SU-DHL-6 (cell line): ENCODE results near the gene FXR1.

Experiments used
- EZH2phosphoT487 ChIP-seq: fragments of 200-600 bp; sonication (generic), shearing (Covaris generic); conservative IDR thresholded peaks from 2 replicates; pipeline ENCODE4 v1.6.1; 2018; ENCODE audit warnings: mild to moderate bottlenecking, antibody characterized with exemption, low read length, moderate library complexity, mixed read lengths
- TF ChIP-seq, protein P1 (sequence below): fragments of 200-600 bp; sonication (generic); IDR thresholded peaks from one replicate; pipeline ENCODE4 v1.5.1; 2017; ENCODE audit warnings: antibody characterized with exemption, mild to moderate bottlenecking, low read length, moderate library complexity; ENCODE audit not compliant: insufficient read depth, poor library complexity, severe bottlenecking

DNA sequence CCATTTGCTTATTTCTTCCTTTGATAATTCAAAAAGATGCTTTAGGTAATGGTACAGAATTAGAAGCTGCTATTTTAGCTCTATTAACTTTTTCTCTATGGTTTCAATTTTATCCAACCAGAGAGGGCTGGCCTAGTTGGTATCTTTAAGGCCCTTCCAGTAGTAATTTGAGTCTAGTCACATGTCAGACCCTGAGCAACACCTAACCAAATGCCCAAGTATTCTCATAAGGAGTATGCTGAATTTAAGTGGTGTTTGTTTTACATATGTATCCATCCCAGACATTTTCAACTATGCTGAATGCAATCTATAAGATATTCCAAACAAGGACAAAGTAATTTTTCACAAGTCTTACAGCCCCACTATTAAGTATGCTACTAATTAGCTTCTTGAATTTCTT lies 67.5 kb downstream of the FXR1 start:
- TF ChIP-seq, protein P1, sequence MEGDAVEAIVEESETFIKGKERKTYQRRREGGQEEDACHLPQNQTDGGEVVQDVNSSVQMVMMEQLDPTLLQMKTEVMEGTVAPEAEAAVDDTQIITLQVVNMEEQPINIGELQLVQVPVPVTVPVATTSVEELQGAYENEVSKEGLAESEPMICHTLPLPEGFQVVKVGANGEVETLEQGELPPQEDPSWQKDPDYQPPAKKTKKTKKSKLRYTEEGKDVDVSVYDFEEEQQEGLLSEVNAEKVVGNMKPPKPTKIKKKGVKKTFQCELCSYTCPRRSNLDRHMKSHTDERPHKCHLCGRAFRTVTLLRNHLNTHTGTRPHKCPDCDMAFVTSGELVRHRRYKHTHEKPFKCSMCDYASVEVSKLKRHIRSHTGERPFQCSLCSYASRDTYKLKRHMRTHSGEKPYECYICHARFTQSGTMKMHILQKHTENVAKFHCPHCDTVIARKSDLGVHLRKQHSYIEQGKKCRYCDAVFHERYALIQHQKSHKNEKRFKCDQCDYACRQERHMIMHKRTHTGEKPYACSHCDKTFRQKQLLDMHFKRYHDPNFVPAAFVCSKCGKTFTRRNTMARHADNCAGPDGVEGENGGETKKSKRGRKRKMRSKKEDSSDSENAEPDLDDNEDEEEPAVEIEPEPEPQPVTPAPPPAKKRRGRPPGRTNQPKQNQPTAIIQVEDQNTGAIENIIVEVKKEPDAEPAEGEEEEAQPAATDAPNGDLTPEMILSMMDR: no peak
- TF ChIP-seq EZH2phosphoT487: no peak
